Measurements from ENCODE around the gene QDPR. TPM values are rescaled to one million over a fixed set of nuclear protein-coding genes. Genes with fewer than 3 reads are reported as not detected.
A peak's percentile ranks its signal among the peaks of the same experiment; 100 is the strongest.

Gene QDPR
- total RNA-seq, 2 donors from 2014 or later, result 22.4 to 22.6 TPM

DNA sequence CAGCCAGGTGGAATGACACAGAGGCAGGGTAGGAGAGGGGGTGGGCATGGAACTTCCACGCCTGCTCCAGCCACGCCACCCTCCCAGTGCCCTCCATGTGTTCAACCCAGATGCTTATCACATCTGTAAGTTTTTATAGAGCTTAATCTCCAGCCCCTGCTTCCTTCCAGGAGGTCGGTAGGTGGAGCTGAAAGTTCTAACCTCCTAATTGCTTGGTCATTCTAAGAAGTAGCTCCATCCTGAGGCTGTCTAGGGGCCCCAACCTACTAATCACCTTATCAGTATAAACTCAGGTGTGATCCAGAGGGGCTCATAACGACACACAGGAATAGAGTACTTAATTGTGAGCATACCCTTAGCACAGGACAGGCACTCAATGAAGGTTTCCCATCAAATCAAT is 18.3 kb downstream of the QDPR start:
- Mint-ChIP-seq H3K36me3 (ENCODE audit: insufficient read depth in 2 of 2) (peaks cover 5 to 12% of the 10 kb centered on the region in 2 donors), H3K27me3 (ENCODE audit: low read depth) (no peaks in the 10 kb centered on the region), H3K4me3 (no peak overlapping the region), H3K27ac (no peak overlapping the region), H3K4me1 (ENCODE audit: low read depth) (peaks cover 14% of the 10 kb centered on the region), H3K9me3 (no peaks in the 10 kb centered on the region)
- DNase-seq (no peak), ATAC-seq (replicated peaks in 1 of 2) (no peak)

DNA sequence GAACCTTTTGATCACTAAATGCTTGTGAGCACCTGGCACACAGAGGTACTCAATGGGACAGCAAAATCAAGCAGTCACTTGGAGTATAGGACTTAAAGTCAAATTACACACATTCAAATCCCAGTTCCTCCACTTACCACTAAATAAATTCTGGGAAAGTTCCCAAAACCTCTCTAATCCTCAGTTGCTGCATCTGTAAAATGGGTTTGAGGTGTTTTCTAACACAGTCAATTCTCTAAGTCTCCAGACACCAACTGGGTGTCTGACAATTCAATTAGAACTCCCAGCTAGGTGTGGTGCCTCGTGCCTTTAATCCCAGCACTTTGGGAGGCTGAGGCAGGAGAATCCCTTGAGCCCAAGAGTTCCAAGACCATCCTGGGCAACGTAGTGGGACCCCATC is 19.0 kb downstream of the QDPR start:
- ATAC-seq (replicated peaks in 1 of 2) (no peak), DNase-seq (no peak)
- Mint-ChIP-seq H3K4me1 (ENCODE audit: low read depth) (peaks cover 14% of the 10 kb centered on the region), H3K27me3 (ENCODE audit: low read depth) (no peaks in the 10 kb centered on the region), H3K9me3 (no peaks in the 10 kb centered on the region), H3K36me3 (ENCODE audit: insufficient read depth in 2 of 2) (peaks cover 2 to 13% of the 10 kb centered on the region in 2 donors), H3K27ac (no peak overlapping the region), H3K4me3 (no peak overlapping the region)

DNA sequence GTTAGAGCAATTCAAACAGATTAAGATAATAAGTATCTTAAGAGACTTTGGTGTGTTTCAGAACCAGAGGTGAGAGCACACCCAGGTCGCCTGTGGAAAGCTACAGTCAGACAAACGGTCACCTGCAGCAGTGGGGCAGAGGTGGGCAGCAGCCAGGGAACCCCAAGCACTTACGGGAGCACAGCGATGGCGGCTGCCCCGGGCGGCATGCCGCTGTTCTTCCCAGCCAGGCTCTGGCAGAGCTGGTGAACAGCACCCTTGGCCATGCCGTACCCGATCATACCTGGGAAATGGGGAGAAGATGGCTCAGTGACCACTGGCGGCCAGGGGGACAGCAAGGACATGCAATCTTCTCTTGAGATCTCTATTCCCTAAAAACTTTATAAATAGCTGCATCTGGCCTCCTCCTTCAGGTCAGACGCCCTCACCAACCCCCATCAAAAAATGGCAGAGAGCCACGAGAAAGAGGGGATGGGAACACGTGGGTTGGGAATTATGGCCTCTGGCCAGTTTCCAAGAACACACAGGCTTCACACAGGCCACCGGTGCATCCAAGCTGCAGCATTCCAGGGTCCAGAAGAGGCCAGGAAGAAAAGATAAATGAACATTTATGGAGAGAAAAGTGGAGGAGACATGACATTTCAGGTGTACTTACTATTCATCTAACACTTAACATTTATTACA is 19.7 kb downstream of the QDPR start:
- H3K36me3 Mint-ChIP-seq (ENCODE audit: insufficient read depth in 2 of 2), result peaks cover 2 to 13% of the 10 kb centered on the region in 2 donors
- peaks cover 14% of the 10 kb centered on the region for H3K4me1 Mint-ChIP-seq (ENCODE audit: low read depth)

DNA sequence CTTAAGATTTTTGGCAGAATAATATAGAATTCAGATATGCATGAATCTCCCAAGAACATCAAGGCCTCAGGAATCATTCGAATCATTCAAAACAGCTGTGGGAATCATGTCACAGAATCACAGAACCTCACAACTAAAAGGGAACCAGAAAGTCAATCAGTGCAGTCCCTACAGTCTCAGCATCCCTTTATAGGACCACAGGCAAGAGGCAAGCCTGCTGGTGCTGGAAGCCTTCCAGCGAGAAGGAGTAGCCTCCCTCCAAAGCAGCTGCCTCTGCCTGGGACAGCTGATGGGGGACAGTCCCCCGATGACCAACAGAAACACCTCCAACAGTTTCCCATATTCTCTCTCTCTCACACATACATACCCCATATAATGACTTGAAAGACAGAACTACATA is 20.7 kb downstream of the QDPR start:
- Mint-ChIP-seq H3K27me3 (ENCODE audit: low read depth) (no peaks in the 10 kb centered on the region), H3K36me3 (ENCODE audit: insufficient read depth in 2 of 2) (peaks cover 2 to 17% of the 10 kb centered on the region in 2 donors), H3K4me1 (ENCODE audit: low read depth) (peaks cover 14% of the 10 kb centered on the region), H3K9me3 (no peaks in the 10 kb centered on the region), H3K27ac (peak overlapping the region; percentile 48), H3K4me3 (no peak overlapping the region)
- no peak for DNase-seq
- no peak for ATAC-seq (replicated peaks in 1 of 2)

More for the DNA sequence above, 19.7 kb downstream of the QDPR start:
- H3K4me3 Mint-ChIP-seq, result no peak overlapping the region
- H3K27ac Mint-ChIP-seq, result peak overlapping the region; percentile 5
- H3K9me3 Mint-ChIP-seq, result no peaks in the 10 kb centered on the region
- DNase-seq, result no peak
- ATAC-seq (replicated peaks in 1 of 2), result no peak
- no peaks in the 10 kb centered on the region for H3K27me3 Mint-ChIP-seq (ENCODE audit: low read depth)

DNA sequence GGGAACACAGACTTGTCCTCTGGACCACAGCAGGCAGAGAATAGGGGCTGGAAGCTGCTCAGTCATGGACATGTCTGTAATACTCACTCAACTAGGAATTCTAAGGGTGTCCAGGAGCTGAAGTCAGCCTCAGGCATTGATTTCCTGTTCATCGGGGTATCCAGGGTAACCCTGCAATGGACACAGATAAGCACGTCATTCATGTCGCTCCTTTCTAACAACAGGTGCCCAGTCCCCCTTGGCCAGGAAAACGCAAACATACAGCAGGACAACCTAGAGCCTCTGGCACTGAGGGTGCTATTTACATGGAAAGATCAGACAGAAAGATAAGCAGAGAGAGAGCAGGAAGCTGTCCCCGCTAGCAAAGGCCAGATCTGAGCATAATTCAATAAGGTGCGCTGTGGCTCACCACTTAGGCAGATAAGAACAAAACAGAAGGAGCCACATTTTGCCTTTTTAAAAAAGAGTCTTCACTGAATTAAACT is 21.3 kb downstream of the QDPR start:
- ATAC-seq (replicated peaks in 1 of 2) (no peak), DNase-seq (no peak)
- peaks cover 14% of the 10 kb centered on the region for H3K4me1 Mint-ChIP-seq (ENCODE audit: low read depth)
- H3K27me3 Mint-ChIP-seq (ENCODE audit: low read depth), result no peaks in the 10 kb centered on the region
- H3K36me3 Mint-ChIP-seq (ENCODE audit: insufficient read depth in 2 of 2), result peaks cover 2 to 17% of the 10 kb centered on the region in 2 donors
- no peak overlapping the region for H3K4me3 Mint-ChIP-seq
- no peaks in the 10 kb centered on the region for H3K9me3 Mint-ChIP-seq
- H3K27ac Mint-ChIP-seq, result no peak overlapping the region

DNA sequence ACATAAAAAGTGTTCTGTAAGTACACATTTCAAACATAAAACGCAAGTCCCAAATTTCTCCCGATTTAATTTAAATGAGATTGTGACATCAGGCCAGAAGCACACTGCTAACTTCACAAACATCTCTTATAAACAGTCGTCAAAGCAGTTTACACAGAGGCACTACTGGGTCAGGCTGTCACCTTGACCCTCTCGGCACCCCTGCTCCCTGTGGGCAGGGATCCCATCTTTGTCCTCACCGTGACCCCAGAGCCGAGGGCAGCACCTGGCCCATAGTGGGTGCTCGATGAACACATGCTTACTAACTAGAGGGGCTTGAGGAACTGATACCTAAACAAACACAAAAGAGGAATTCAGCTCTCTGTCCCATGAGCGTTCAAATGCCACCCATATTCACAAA is 22.2 kb downstream of the QDPR start:
- Mint-ChIP-seq H3K27me3 (ENCODE audit: low read depth) (no peaks in the 10 kb centered on the region), H3K4me1 (ENCODE audit: low read depth) (peaks cover 8% of the 10 kb centered on the region), H3K27ac (no peak overlapping the region), H3K9me3 (no peaks in the 10 kb centered on the region), H3K4me3 (no peak overlapping the region), H3K36me3 (ENCODE audit: insufficient read depth in 2 of 2) (peaks cover 4 to 21% of the 10 kb centered on the region in 2 donors)
- ATAC-seq (replicated peaks in 1 of 2) (no peak), DNase-seq (no peak)

DNA sequence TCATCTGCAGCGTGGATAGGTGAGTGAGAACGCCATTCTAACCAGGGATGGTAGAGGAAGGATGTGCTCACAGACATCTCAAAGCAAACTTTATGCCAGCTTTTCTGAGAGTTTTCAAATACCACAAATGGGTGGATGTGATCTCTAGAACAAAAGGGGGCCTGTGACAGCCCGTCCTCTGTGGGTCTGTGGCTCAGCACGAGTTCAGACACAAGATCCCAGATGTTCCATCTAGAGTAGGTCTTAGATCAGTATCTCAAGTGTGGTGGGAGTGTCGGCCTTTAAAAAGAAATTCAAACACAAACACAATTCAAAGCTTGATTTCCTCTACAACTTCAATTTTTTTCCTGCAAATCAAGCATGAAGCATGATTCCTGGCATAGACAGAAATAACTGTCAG is 22.8 kb downstream of the QDPR start:
- no peak overlapping the region for H3K4me3 Mint-ChIP-seq
- peaks cover 2% of the 10 kb centered on the region for H3K4me1 Mint-ChIP-seq (ENCODE audit: low read depth)
- DNase-seq (no peak), ATAC-seq (replicated peaks in 1 of 2) (no peak)
- no peaks in the 10 kb centered on the region for H3K9me3 Mint-ChIP-seq
- no peak overlapping the region for H3K27ac Mint-ChIP-seq
- H3K36me3 Mint-ChIP-seq (ENCODE audit: insufficient read depth in 2 of 2), result peaks cover 4 to 21% of the 10 kb centered on the region in 2 donors
- H3K27me3 Mint-ChIP-seq (ENCODE audit: low read depth), result no peaks in the 10 kb centered on the region

DNA sequence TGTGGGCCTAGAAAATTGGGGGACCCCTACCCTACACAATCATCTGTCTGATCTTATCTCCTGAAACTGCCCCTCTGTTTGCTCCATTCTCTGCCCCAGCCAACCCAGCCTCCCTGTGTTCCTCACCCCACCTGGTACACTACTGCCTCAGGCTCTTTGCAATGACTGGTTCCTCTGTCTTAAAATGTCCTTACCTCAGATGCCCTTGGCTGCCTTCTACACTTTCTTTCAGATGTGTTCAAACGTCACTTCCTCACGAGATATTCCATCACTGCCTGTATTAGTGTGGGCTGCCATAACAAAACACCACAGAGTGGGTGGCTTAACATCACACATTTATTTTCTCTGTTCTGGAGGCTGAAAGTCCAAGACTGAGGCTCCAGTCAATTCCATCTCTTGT is 29.2 kb downstream of the QDPR start:
- H3K4me3 Mint-ChIP-seq, result no peak overlapping the region
- ATAC-seq (replicated peaks in 1 of 2) (no peak), DNase-seq (no peak)
- no peaks in the 10 kb centered on the region for H3K27me3 Mint-ChIP-seq (ENCODE audit: low read depth)
- no peak overlapping the region for H3K27ac Mint-ChIP-seq
- no peaks in the 10 kb centered on the region for H3K4me1 Mint-ChIP-seq (ENCODE audit: low read depth)
- peaks cover 2 to 11% of the 10 kb centered on the region in 2 donors for H3K36me3 Mint-ChIP-seq (ENCODE audit: insufficient read depth in 2 of 2)
- peaks cover 0 to 2% of the 10 kb centered on the region in 2 donors for H3K9me3 Mint-ChIP-seq

DNA sequence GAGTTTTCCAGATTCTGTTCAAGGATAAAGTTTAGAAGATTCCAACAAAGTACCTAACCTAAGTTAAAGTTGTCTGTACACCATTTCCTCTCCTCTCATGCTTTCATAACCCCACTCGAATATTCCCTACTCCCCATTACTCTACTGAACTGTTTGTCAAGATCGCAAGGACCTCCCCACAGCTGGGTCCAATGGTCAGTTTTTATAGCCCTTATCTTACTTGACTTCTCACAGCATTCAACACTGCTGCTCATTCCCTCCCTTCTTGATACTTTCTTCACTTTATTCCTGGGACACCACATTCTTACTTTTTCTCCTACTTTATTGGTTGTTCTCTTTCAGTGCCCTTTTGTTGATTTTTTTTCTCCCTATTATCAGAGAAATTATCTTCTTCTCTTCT is 30.9 kb downstream of the QDPR start:
- Mint-ChIP-seq H3K4me3 (no peak overlapping the region), H3K4me1 (ENCODE audit: low read depth) (no peaks in the 10 kb centered on the region), H3K36me3 (ENCODE audit: insufficient read depth in 2 of 2) (peaks cover 2 to 7% of the 10 kb centered on the region in 2 donors), H3K27me3 (ENCODE audit: low read depth) (no peaks in the 10 kb centered on the region), H3K9me3 (peaks cover 0 to 2% of the 10 kb centered on the region in 2 donors), H3K27ac (no peak overlapping the region)
- DNase-seq (no peak), ATAC-seq (replicated peaks in 1 of 2) (no peak)

DNA sequence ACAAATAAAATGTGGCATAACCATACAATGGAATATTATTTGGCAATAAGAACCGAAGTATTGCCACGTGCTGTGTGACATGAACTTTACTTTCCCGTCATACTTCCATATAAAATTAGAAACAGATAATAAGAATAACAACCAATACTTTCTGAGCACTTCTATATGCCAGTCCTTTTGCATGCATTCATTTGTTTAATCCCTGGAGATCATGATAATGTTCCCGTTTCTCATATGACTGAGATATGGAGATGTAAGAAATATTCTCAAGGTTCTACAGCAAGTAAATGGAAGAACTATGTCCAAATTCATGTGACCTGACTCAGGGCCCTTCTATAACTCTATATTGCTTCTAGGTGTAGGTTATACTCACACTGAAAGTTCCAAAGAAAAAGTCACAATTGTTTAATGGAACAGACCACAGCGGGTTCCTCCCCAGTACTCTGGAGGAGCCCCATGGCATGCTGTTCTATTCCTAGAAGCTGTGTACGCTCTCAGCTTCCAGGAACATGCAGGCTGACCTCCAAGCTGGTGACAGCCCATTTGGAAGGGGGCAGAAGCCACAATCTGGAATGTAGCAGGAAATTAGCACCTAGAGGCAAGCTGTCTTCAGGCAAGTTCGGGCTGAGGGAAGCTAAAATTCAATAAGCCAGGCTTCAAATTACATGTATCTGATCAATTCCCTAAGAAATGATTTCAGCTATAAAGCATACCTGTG is 31.5 kb downstream of the QDPR start:
- no peak for DNase-seq
- Mint-ChIP-seq H3K9me3 (peaks cover 0 to 2% of the 10 kb centered on the region in 2 donors), H3K27ac (no peak overlapping the region), H3K4me1 (ENCODE audit: low read depth) (no peaks in the 10 kb centered on the region), H3K27me3 (ENCODE audit: low read depth) (no peaks in the 10 kb centered on the region), H3K4me3 (no peak overlapping the region), H3K36me3 (ENCODE audit: insufficient read depth in 2 of 2) (peaks cover 2 to 6% of the 10 kb centered on the region in 2 donors)
- ATAC-seq (replicated peaks in 1 of 2), result no peak

DNA sequence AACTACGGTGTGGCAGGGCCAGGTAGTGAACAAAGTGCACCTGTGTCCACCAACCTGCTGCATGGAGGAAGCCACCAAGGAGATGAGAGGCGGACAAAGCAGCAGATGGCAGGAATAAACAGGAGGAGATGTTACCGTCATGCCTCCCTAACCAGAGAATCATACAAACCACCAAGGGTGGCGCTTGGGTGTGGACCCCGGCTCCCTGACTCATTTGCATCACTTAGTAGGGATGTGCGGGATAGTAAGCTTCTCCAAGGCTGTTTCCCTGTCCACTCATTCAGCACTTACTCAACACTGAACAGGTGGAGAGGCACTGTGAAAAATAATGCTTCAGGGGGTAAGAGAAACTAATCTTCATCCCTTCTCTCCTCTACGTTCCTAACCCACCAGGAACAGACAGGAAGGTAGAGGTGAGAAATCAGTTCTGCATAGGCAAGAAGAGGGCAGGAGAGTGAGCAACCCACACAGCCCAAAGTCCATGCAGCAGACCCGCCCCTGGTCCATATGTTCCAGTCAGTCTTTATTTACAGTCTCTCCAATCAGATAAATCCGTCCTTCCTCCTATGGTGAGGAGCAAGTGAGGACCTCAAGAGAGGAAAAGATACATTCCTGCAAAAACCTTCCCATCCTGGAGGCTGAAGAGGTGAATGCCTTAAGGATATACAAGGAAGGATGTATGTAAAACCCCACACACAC is 34.0 kb downstream of the QDPR start:
- no peak overlapping the region for H3K4me3 Mint-ChIP-seq

DNA sequence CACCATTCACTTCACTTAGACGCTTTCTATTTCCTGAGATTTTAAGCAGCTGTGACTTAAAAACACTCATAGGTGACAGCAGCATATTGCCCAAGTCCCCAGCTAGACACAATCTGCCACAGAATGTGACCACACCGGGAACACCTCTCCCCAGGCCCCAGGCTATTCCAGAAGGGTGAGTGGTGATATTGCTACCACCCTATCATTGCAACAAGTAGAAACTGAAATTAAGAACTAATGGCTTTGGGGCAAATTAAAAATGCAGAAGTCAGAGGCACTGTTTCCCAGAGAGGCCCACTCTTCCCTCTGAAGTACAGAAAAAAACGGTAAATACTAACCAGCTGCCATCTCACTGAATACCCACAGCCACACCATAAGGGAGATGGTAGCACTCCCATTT is 35.0 kb downstream of the QDPR start:
- ATAC-seq (replicated peaks in 1 of 2), result no peak
- Mint-ChIP-seq H3K27ac (no peak overlapping the region), H3K4me3 (no peak overlapping the region), H3K4me1 (ENCODE audit: low read depth) (peaks cover 5% of the 10 kb centered on the region), H3K36me3 (ENCODE audit: insufficient read depth in 2 of 2) (no peaks in the 10 kb centered on the region), H3K27me3 (ENCODE audit: low read depth) (no peaks in the 10 kb centered on the region), H3K9me3 (no peaks in the 10 kb centered on the region)
- DNase-seq, result no peak

More for the DNA sequence above, 34.0 kb downstream of the QDPR start:
- Mint-ChIP-seq H3K4me1 (ENCODE audit: low read depth) (no peaks in the 10 kb centered on the region), H3K27ac (no peak overlapping the region), H3K9me3 (no peaks in the 10 kb centered on the region), H3K36me3 (ENCODE audit: insufficient read depth in 2 of 2) (no peaks in the 10 kb centered on the region), H3K27me3 (ENCODE audit: low read depth) (no peaks in the 10 kb centered on the region)
- DNase-seq (no peak), ATAC-seq (replicated peaks in 1 of 2) (no peak)

DNA sequence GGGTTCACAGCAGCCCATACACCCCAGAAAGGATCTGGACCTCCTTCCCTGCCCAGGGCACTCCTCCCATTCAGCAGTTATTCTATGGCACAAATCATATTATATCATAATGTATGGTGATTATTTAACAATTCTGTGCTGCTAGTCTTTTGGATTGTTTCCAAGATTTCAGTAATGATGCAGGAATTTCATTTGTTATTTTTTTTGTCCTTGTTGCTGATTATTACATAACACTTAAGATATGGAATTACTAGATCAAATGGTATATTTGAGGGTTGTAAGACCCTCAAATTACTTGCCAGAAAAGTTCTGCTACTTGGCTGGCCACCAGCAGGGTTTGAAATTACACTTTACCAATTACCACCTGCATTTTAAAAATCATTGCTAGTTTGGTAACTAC is 36.4 kb downstream of the QDPR start:
- Mint-ChIP-seq H3K4me3 (no peak overlapping the region), H3K4me1 (ENCODE audit: low read depth) (peaks cover 5% of the 10 kb centered on the region), H3K9me3 (no peaks in the 10 kb centered on the region), H3K27me3 (ENCODE audit: low read depth) (no peaks in the 10 kb centered on the region), H3K27ac (no peak overlapping the region), H3K36me3 (ENCODE audit: insufficient read depth in 2 of 2) (no peaks in the 10 kb centered on the region)
- ATAC-seq (replicated peaks in 1 of 2), result no peak
- no peak for DNase-seq
